Esophagus squamous epithelium (tissue), 4 donors: ENCODE data around the gene PHOX2B.

Experiments used
- POLR2A ChIP-seq, 4 donors: fragments of 450-650 bp; IDR thresholded peaks; one replicate each; pipeline ENCODE4 v1.6.1; 2017; ENCODE audit warnings: antibody characterized with exemption in 4 of 4, mild to moderate bottlenecking in 4 of 4, moderate library complexity in 3 of 4
- TF ChIP-seq, protein P1 (sequence below), 6 experiments: fragments of 450-650 bp in 4 of 6; fragments of 200-600 bp in 2 of 6; sonication (generic) in 2 of 6; IDR thresholded peaks; one replicate each; pipeline ENCODE4 v1.5.1; 2016 to 2019; ENCODE audit warnings: antibody characterized with exemption in 6 of 6, mild to moderate bottlenecking in 4 of 6, moderate library complexity in 4 of 6

DNA sequence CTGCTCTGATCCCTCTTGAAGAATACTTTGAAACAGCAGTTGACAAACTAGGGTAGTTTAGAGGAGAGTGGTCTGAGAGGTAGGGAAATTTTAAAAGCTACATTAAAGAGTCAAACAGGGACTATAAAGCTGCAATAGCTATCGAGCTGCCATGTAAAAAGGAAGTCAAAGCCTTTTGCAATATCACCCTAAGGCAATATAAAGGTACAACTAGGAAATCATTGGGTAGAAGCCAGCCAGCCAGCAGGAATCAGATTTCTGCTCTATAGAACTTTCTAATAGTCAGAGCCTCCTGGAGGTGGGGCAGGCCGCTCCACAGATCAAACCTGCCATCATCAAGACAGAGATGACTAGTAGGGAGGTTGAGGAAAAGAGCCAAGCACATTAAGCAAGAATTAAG is 15.2 kb upstream of the PHOX2B start:
- TF ChIP-seq, protein P1, sequence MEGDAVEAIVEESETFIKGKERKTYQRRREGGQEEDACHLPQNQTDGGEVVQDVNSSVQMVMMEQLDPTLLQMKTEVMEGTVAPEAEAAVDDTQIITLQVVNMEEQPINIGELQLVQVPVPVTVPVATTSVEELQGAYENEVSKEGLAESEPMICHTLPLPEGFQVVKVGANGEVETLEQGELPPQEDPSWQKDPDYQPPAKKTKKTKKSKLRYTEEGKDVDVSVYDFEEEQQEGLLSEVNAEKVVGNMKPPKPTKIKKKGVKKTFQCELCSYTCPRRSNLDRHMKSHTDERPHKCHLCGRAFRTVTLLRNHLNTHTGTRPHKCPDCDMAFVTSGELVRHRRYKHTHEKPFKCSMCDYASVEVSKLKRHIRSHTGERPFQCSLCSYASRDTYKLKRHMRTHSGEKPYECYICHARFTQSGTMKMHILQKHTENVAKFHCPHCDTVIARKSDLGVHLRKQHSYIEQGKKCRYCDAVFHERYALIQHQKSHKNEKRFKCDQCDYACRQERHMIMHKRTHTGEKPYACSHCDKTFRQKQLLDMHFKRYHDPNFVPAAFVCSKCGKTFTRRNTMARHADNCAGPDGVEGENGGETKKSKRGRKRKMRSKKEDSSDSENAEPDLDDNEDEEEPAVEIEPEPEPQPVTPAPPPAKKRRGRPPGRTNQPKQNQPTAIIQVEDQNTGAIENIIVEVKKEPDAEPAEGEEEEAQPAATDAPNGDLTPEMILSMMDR (IDR thresholded peaks at IDR 0.05): no peak
- TF ChIP-seq POLR2A (IDR thresholded peaks at IDR 0.05): no peak
